Thyroid gland (tissue), 4 donors: ENCODE data around the gene ARHGEF4.

Experiments
- POLR2A ChIP-seq, 2 donors: fragments of 450-650 bp; IDR thresholded peaks; one replicate each; pipeline ENCODE4 v1.6.1; 2017; ENCODE audit warnings: antibody characterized with exemption in 2 of 2, mild to moderate bottlenecking in 2 of 2, moderate library complexity in 1 of 2
- TF ChIP-seq, protein P1 (sequence below), 6 experiments: fragments of 200-600 bp in 3 of 6; fragments of 450-650 bp in 3 of 6; sonication (generic) in 3 of 6; IDR thresholded peaks; one replicate each; pipeline ENCODE4 v1.5.1; 2016 to 2019; ENCODE audit warnings: antibody characterized with exemption in 6 of 6, mild to moderate bottlenecking in 2 of 6, inconsistent platforms in 1 of 6, moderate library complexity in 1 of 6

DNA sequence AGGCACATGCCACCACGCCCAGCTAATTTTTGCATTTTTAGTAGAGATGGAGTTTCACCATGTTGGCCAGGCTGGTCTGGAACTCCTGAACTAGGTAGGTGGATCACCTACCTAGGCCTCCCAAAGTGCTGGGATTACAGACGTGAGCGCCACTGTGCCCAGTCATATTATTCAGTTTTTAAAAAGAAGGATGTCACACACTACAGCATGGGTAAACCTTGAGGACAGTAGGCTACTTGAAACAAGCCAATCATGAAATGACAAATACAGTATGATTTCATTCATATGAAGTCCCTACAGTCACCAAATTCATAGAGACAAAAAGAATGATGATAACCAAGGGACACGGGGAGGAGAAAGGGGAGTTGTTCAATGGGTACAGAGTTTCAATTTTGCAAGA, 31.1 kb upstream of the ARHGEF4 start:
- TF ChIP-seq, protein P1, sequence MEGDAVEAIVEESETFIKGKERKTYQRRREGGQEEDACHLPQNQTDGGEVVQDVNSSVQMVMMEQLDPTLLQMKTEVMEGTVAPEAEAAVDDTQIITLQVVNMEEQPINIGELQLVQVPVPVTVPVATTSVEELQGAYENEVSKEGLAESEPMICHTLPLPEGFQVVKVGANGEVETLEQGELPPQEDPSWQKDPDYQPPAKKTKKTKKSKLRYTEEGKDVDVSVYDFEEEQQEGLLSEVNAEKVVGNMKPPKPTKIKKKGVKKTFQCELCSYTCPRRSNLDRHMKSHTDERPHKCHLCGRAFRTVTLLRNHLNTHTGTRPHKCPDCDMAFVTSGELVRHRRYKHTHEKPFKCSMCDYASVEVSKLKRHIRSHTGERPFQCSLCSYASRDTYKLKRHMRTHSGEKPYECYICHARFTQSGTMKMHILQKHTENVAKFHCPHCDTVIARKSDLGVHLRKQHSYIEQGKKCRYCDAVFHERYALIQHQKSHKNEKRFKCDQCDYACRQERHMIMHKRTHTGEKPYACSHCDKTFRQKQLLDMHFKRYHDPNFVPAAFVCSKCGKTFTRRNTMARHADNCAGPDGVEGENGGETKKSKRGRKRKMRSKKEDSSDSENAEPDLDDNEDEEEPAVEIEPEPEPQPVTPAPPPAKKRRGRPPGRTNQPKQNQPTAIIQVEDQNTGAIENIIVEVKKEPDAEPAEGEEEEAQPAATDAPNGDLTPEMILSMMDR (IDR thresholded peaks at IDR 0.05), result no peak
- TF ChIP-seq POLR2A (IDR thresholded peaks at IDR 0.05), result no peak
